H1 (cell line): Measurements from ENCODE around the gene S1PR1.

ENCODE experiments used
- CHD2 ChIP-seq: IDR thresholded peaks from 2 replicates; pipeline ENCODE4 v1.6.1; 2012; ENCODE audit warnings: low read length, improper control_type of control experiment
- MAFK ChIP-seq: IDR thresholded peaks from 2 replicates; pipeline ENCODE4 v1.6.1; 2012; ENCODE audit warnings: low read depth, mild to moderate bottlenecking, improper control_type of control experiment, low read length
- YY1 ChIP-seq: IDR thresholded peaks from 2 replicates; pipeline ENCODE4 v1.6.1; 2011; ENCODE audit warnings: low read depth, mild to moderate bottlenecking, low read length
- TF ChIP-seq, protein P1 (sequence below), 3 experiments: IDR thresholded peaks; 1 replicate in 2 of 3; 2 replicates in 1 of 3; pipeline versions ENCODE4 v1.5.1 to v1.6.1; 2011; ENCODE audit warnings: low read length in 3 of 3, mild to moderate bottlenecking in 3 of 3, inconsistent platforms in 2 of 3, low read depth in 1 of 3, moderate library complexity in 1 of 3; ENCODE audit not compliant: insufficient read depth in 1 of 3; ENCODE audit errors: control extremely low read depth in 1 of 3

DNA sequence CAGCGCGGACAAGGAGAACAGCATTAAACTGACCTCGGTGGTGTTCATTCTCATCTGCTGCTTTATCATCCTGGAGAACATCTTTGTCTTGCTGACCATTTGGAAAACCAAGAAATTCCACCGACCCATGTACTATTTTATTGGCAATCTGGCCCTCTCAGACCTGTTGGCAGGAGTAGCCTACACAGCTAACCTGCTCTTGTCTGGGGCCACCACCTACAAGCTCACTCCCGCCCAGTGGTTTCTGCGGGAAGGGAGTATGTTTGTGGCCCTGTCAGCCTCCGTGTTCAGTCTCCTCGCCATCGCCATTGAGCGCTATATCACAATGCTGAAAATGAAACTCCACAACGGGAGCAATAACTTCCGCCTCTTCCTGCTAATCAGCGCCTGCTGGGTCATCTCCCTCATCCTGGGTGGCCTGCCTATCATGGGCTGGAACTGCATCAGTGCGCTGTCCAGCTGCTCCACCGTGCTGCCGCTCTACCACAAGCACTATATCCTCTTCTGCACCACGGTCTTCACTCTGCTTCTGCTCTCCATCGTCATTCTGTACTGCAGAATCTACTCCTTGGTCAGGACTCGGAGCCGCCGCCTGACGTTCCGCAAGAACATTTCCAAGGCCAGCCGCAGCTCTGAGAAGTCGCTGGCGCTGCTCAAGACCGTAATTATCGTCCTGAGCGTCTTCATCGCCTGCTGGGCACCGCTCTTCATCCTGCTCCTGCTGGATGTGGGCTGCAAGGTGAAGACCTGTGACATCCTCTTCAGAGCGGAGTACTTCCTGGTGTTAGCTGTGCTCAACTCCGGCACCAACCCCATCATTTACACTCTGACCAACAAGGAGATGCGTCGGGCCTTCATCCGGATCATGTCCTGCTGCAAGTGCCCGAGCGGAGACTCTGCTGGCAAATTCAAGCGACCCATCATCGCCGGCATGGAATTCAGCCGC is 2.5 kb downstream of the S1PR1 start:
- TF ChIP-seq, protein P1, sequence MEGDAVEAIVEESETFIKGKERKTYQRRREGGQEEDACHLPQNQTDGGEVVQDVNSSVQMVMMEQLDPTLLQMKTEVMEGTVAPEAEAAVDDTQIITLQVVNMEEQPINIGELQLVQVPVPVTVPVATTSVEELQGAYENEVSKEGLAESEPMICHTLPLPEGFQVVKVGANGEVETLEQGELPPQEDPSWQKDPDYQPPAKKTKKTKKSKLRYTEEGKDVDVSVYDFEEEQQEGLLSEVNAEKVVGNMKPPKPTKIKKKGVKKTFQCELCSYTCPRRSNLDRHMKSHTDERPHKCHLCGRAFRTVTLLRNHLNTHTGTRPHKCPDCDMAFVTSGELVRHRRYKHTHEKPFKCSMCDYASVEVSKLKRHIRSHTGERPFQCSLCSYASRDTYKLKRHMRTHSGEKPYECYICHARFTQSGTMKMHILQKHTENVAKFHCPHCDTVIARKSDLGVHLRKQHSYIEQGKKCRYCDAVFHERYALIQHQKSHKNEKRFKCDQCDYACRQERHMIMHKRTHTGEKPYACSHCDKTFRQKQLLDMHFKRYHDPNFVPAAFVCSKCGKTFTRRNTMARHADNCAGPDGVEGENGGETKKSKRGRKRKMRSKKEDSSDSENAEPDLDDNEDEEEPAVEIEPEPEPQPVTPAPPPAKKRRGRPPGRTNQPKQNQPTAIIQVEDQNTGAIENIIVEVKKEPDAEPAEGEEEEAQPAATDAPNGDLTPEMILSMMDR (IDR thresholded peaks at IDR 0.05; ENCODE audit: control extremely low read depth in 1 of 3, insufficient read depth in 1 of 3, low read depth in 1 of 3, low read length in 3 of 3) = no peak
- TF ChIP-seq MAFK (no peak), CHD2 (no peak), YY1 (no peak)
